ENCODE measurements around the gene BMP8A. TPM values are rescaled to one million over a fixed set of nuclear protein-coding genes. Genes with fewer than 3 reads are reported as not detected.

The BMP8A gene
- total RNA-seq, 1 donor from 2014 or later: 0.13 TPM

- DNase-seq (ENCODE audit: low read depth, low spot score): no peak
Measured at GRCh38 chr1:39568208-39568607, 76.8 kb downstream of the BMP8A start.

- no peak for DNase-seq (ENCODE audit: low read depth, low spot score)
Measured at GRCh38 chr1:39569034-39569433, 77.6 kb downstream of the BMP8A start.

- DNase-seq (ENCODE audit: low read depth, low spot score): no peak
Measured at GRCh38 chr1:39570477-39571177, 79.2 kb downstream of the BMP8A start.

- DNase-seq (ENCODE audit: low read depth, low spot score): no peak
Measured at GRCh38 chr1:39571178-39571483, 79.7 kb downstream of the BMP8A start.

- DNase-seq (ENCODE audit: low read depth, low spot score): no peak
Measured at GRCh38 chr1:39572379-39573096, 81.1 kb downstream of the BMP8A start.

GRCh38 chr1:39573097-39573465 is 81.6 kb downstream of the BMP8A start:
- no peak for DNase-seq (ENCODE audit: low read depth, low spot score)

GRCh38 chr1:39573736-39574624 is 82.5 kb downstream of the BMP8A start:
- no peak for DNase-seq (ENCODE audit: low read depth, low spot score)

GRCh38 chr1:39574646-39575045 is 83.2 kb downstream of the BMP8A start:
- no peak for DNase-seq (ENCODE audit: low read depth, low spot score)

Other genes starting within 250 kb of the BMP8A start
- 194 and 272 TPM in 2 replicates for gene PABPC4, start 85.2 kb downstream of the BMP8A start, total RNA-seq
- gene HEYL, start 148.0 kb downstream of the BMP8A start, total RNA-seq: not detected in 2 replicates
- gene NT5C1A, start 180.5 kb downstream of the BMP8A start, total RNA-seq: not detected in 2 replicates
- gene HPCAL4, start 199.8 kb downstream of the BMP8A start, total RNA-seq: not detected in 2 replicates
- 47.7 and 51.4 TPM in 2 replicates for gene PPIE, start 247.2 kb downstream of the BMP8A start, total RNA-seq

Data from pulmonary artery endothelial cell (primary cell).